RWPE1 (cell line): ENCODE measurements around the gene PTPRR.
A peak's percentile ranks its signal among the peaks of the same experiment; 100 is the strongest.

Experiments used
- CTCF ChIA-PET: fragments of 350-600 bp; sonication (Branson Sonifier 250); formaldehyde crosslinking; extraction: SDS; loops from one replicate; lab custom pipeline; 2021; lab: Yijun Ruan, JAX
- POLR2A ChIA-PET: fragments of 400-600 bp; formaldehyde crosslinking; extraction: SDS; loops from one replicate; lab custom pipeline; 2020; ENCODE audit warnings: antibody characterized with exemption; ENCODE audit not compliant: low non-redundant PET; lab: Yijun Ruan, JAX
- DNase-seq: peaks from one replicate; pipeline ENCODE4 v3.0.0; 2012; ENCODE audit warnings: low spot score
- H3K27ac ChIP-seq: fragments of 450-650 bp; 2 replicates; pipeline ENCODE4 v1.5.1; 2017
- CTCF ChIP-seq: fragments of 450-650 bp; conservative IDR thresholded peaks from 2 replicates; pipeline ENCODE4 v1.5.1; 2017; ENCODE audit warnings: low read depth, mild to moderate bottlenecking

Gene PTPRR

GRCh38 chr12:70842136-70842535 is 78.4 kb downstream of the PTPRR start:
- H3K27ac ChIP-seq, result no peak overlapping the region
- ChIA-PET CTCF (no interaction called here), POLR2A (no interaction called here)
- no peak for DNase-seq
- TF ChIP-seq CTCF, result no peak

GRCh38 chr12:70840656-70841350 is 79.7 kb downstream of the PTPRR start:
- DNase-seq, result peak; percentile 7
- POLR2A ChIA-PET, result no interaction called here
- CTCF ChIA-PET, result no interaction called here
- no peak overlapping the region for H3K27ac ChIP-seq
- TF ChIP-seq CTCF, result no peak

- POLR2A ChIA-PET, result no interaction called here
- CTCF ChIA-PET, result no interaction called here
- no peak overlapping the region for H3K27ac ChIP-seq
- no peak for TF ChIP-seq CTCF
- no peak for DNase-seq
These were observed 81.0 kb downstream of the PTPRR start for GRCh38 chr12:70839544-70839943.

- TF ChIP-seq CTCF, result no peak
- DNase-seq, result no peak
- ChIA-PET CTCF (interaction anchor here (0.6 to 1.0 kb wide), 2 partner anchors 104 to 108 kb away, joined by 3 to 5 read pairs; no protein-coding TSS in a partner anchor), POLR2A (no interaction called here)
- no peak overlapping the region for H3K27ac ChIP-seq
These were observed 82.4 kb downstream of the PTPRR start for GRCh38 chr12:70838127-70838526.

- POLR2A ChIA-PET, result no interaction called here
- no peak for TF ChIP-seq CTCF
- no peak overlapping the region for H3K27ac ChIP-seq
- CTCF ChIA-PET, result no interaction called here
- DNase-seq, result no peak
These were observed 83.5 kb downstream of the PTPRR start for GRCh38 chr12:70837026-70837425.

GRCh38 chr12:70835948-70836347 is 84.6 kb downstream of the PTPRR start:
- TF ChIP-seq CTCF, result no peak
- ChIA-PET POLR2A (interaction anchor here (0.7 kb wide), 1 partner anchor 74 kb away, joined by 3 read pairs; no protein-coding TSS in a partner anchor), CTCF (interaction anchor here (0.7 kb wide), 1 partner anchor 12 kb away, joined by 3 read pairs; no protein-coding TSS in a partner anchor)
- DNase-seq, result no peak
- H3K27ac ChIP-seq, result no peak overlapping the region
